Retinal pigment epithelial cell (primary cell): ENCODE results near the gene ACAP3.

Experiments used
- DNase-seq: peaks from one replicate; pipeline ENCODE4 v3.0.0-alpha.2; 2010; ENCODE audit warnings: low read depth
- H3K4me3 ChIP-seq: 2 replicates; pipeline ENCODE4 v1.5.1; 2011; ENCODE audit warnings: mild to moderate bottlenecking, low read length, control low read depth, moderate library complexity
- CTCF ChIP-seq: conservative IDR thresholded peaks from 2 replicates; pipeline ENCODE4 v1.5.1; 2011; ENCODE audit warnings: low read depth, low read length, control low read depth, inconsistent platforms

The ACAP3 gene

GRCh38 chr1:1327291-1327690, 19.6 kb upstream of the ACAP3 start:
- no peak for TF ChIP-seq CTCF
- no peak overlapping the region for H3K4me3 ChIP-seq
- DNase-seq = no peak

- no peak for DNase-seq
- no peak overlapping the region for H3K4me3 ChIP-seq
- TF ChIP-seq CTCF = no peak
These were observed 18.4 kb upstream of the ACAP3 start for GRCh38 chr1:1326075-1326605.

- no peak for DNase-seq
- TF ChIP-seq CTCF = no peak
- peak overlapping the region; percentile 75 for H3K4me3 ChIP-seq
These were observed 17.8 kb upstream of the ACAP3 start for GRCh38 chr1:1325288-1326074.

- H3K4me3 ChIP-seq = peak within 1 kb of the TSS; percentile 75
- TF ChIP-seq CTCF = no peak
- DNase-seq = peak; percentile 47
These were observed 17.0 kb upstream of the ACAP3 start, which contains the start of the genes CPTP and INTS11 for GRCh38 chr1:1324524-1325287. Gene CPTP (plus strand): TSS chr1:1324802. CDS start chr1:1326911, 2,109 bp downstream. Gene INTS11 (minus strand): TSS chr1:1324660. CDS start chr1:1324608, 52 bp downstream.

- TF ChIP-seq CTCF = no peak
- peak overlapping the region; percentile 65 for H3K4me3 ChIP-seq
- no peak for DNase-seq
These were observed 16.4 kb upstream of the ACAP3 start for GRCh38 chr1:1324084-1324523.

- TF ChIP-seq CTCF = no peak
- H3K4me3 ChIP-seq = no peak overlapping the region
- no peak for DNase-seq
These were observed 15.2 kb upstream of the ACAP3 start for GRCh38 chr1:1322952-1323351.
